IMR-90 (cell line): ENCODE measurements around the gene PRKCH. TPM values are rescaled to one million over a fixed set of nuclear protein-coding genes. Genes with fewer than 3 reads are reported as not detected.

ENCODE experiments used
- ATAC-seq: fragments of 200-7000 bp; cut with Tn5 transposase; 2 replicates; pipeline ENCODE4 v1.9.1; 2020; ENCODE audit warnings: low read depth, mild to moderate bottlenecking, moderate library complexity
- BruUV-seq: library from RNA; stranded (reverse); fragments of 400-500 nt; replicated peaks from 2 replicates; lab custom pipeline; 2021; lab: Mats Ljungman, UMichigan
- CTCF ChIA-PET: fragments of 300-600 bp; formaldehyde crosslinking; extraction: SDS; loops from one replicate; lab custom pipeline; 2021; ENCODE audit warnings: antibody characterized with exemption; lab: Yijun Ruan, JAX
- POLR2A ChIA-PET: fragments of 300-600 bp; sonication (Branson Sonifier 250); formaldehyde crosslinking; loops from one replicate; lab custom pipeline; 2022; ENCODE audit warnings: antibody characterized with exemption; ENCODE audit not compliant: unreplicated experiment; lab: Charles Lee
- DNase-seq: peaks from one replicate; pipeline ENCODE4 v3.0.0; 2013
- H2AFZ ChIP-seq: replicated peaks from 2 replicates; pipeline ENCODE3; 2013; ENCODE audit warnings: low read length, mild to moderate bottlenecking; ENCODE audit not compliant: poor library complexity
- H2AK5ac ChIP-seq: 2 replicates; pipeline ENCODE4 v1.6.1; 2013; ENCODE audit warnings: low read depth, low read length, inconsistent platforms
- H2AK9ac ChIP-seq: replicated peaks from 2 replicates; pipeline ENCODE3; 2013; ENCODE audit warnings: mild to moderate bottlenecking, low read depth, low read length, moderate library complexity; ENCODE audit not compliant: poor library complexity
- H2BK120ac ChIP-seq: 2 replicates; pipeline ENCODE4 v1.6.1; 2013; ENCODE audit warnings: low read depth, low read length, inconsistent platforms
- H2BK15ac ChIP-seq: 3 replicates; pipeline ENCODE4 v1.6.1; 2013; ENCODE audit warnings: low read depth, low read length, inconsistent platforms
- H2BK20ac ChIP-seq: 2 replicates; pipeline ENCODE4 v1.6.1; 2013; ENCODE audit warnings: low read depth, mild to moderate bottlenecking, inconsistent platforms, low read length, moderate library complexity
- H2BK5ac ChIP-seq: 2 replicates; pipeline ENCODE4 v1.6.1; 2013; ENCODE audit warnings: mild to moderate bottlenecking, low read depth, low read length, inconsistent platforms; ENCODE audit not compliant: poor library complexity, severe bottlenecking
- H3K14ac ChIP-seq: replicated peaks from 2 replicates; pipeline ENCODE4 v1.6.1; 2013; ENCODE audit warnings: low read depth, low read length, inconsistent platforms
- H3K18ac ChIP-seq: 2 replicates; pipeline ENCODE4 v1.6.1; 2013; ENCODE audit warnings: low read depth, low read length, control low read depth
- H3K23ac ChIP-seq: 2 replicates; pipeline ENCODE4 v1.6.1; 2013; ENCODE audit warnings: low read depth, low read length, inconsistent platforms
- H3K27ac ChIP-seq: 2 replicates; pipeline ENCODE4 v1.5.1; 2013; ENCODE audit warnings: mild to moderate bottlenecking, control low read depth, low read length; ENCODE audit not compliant: insufficient read depth
- H3K27me3 ChIP-seq: 2 replicates; pipeline ENCODE4 v1.6.1; 2013; ENCODE audit warnings: low read length; ENCODE audit not compliant: control insufficient read depth, insufficient read depth
- H3K36me3 ChIP-seq: 2 replicates; pipeline ENCODE4 v1.6.1; 2013; ENCODE audit warnings: low read length, mixed read lengths; ENCODE audit not compliant: control insufficient read depth, insufficient read depth
- H3K4ac ChIP-seq: 2 replicates; pipeline ENCODE4 v1.6.1; 2013; ENCODE audit warnings: low read depth, low read length, inconsistent platforms
- H3K4me1 ChIP-seq: 2 replicates; pipeline ENCODE4 v1.6.1; 2013; ENCODE audit warnings: low read length, mixed read lengths; ENCODE audit not compliant: control insufficient read depth, insufficient read depth
- H3K4me2 ChIP-seq: 2 replicates; pipeline ENCODE4 v1.6.1; 2013; ENCODE audit warnings: low read depth, mild to moderate bottlenecking, control low read depth, low read length, moderate library complexity
- H3K4me3 ChIP-seq: 2 replicates; pipeline ENCODE4 v1.5.1; 2013; ENCODE audit warnings: low read depth, mild to moderate bottlenecking, control low read depth, low read length, moderate library complexity; ENCODE audit not compliant: insufficient read depth
- H3K56ac ChIP-seq: 2 replicates; pipeline ENCODE4 v1.6.1; 2013; ENCODE audit warnings: low read length, inconsistent platforms; ENCODE audit not compliant: insufficient read depth; ENCODE audit errors: extremely low read depth
- H3K79me1 ChIP-seq, 2 experiments: 2 replicates each; pipeline ENCODE4 v1.6.1; 2013; ENCODE audit warnings: low read length in 2 of 2, inconsistent platforms in 1 of 2, low read depth in 1 of 2
- H3K9ac ChIP-seq: 2 replicates; pipeline ENCODE4 v1.6.1; 2013; ENCODE audit warnings: low read depth, low read length, control low read depth
- H3K9me1 ChIP-seq: 2 replicates; pipeline ENCODE4 v1.6.1; 2013; ENCODE audit warnings: low read length, inconsistent platforms; ENCODE audit not compliant: insufficient read depth
- H3K9me3 ChIP-seq: 2 replicates; pipeline ENCODE4 v1.6.1; 2013; ENCODE audit warnings: low read length; ENCODE audit not compliant: control insufficient read depth, insufficient read depth
- H4K20me1 ChIP-seq: 2 replicates; pipeline ENCODE4 v1.6.1; 2013; ENCODE audit warnings: low read length, inconsistent platforms; ENCODE audit not compliant: insufficient read depth
- H4K5ac ChIP-seq: 2 replicates; pipeline ENCODE4 v1.6.1; 2013; ENCODE audit warnings: mild to moderate bottlenecking, low read depth, low read length, control low read depth
- H4K8ac ChIP-seq, 2 experiments: 2 replicates each; pipeline ENCODE4 v1.6.1; 2013; ENCODE audit warnings: low read depth in 2 of 2, low read length in 2 of 2, control low read depth in 1 of 2, inconsistent platforms in 1 of 2
- H4K91ac ChIP-seq: 2 replicates; pipeline ENCODE4 v1.6.1; 2013; ENCODE audit warnings: low read depth, low read length, inconsistent platforms; ENCODE audit not compliant: insufficient read depth
- BHLHE40 ChIP-seq: fragments of 150-350 bp; IDR thresholded peaks from 2 replicates; pipeline ENCODE4 v1.6.1; 2016; ENCODE audit warnings: mild to moderate bottlenecking, low read depth, low read length
- CTCF ChIP-seq: conservative IDR thresholded peaks from 2 replicates; pipeline ENCODE4 v1.5.1; 2012; ENCODE audit warnings: mild to moderate bottlenecking, low read depth, low read length, improper control_type of control experiment
- MAFK ChIP-seq: IDR thresholded peaks from 2 replicates; pipeline ENCODE4 v1.6.1; 2012; ENCODE audit warnings: low read depth, low read length, improper control_type of control experiment
- MAZ ChIP-seq: IDR thresholded peaks from 2 replicates; pipeline ENCODE4 v1.6.1; 2012; ENCODE audit warnings: low read depth, mild to moderate bottlenecking, low read length, improper control_type of control experiment, moderate library complexity, borderline replicate concordance
- MXI1 ChIP-seq: IDR thresholded peaks from 2 replicates; pipeline ENCODE4 v1.6.1; 2012; ENCODE audit warnings: low read depth, mild to moderate bottlenecking, low read length, moderate library complexity, borderline replicate concordance
- POLR2A ChIP-seq: IDR thresholded peaks from 2 replicates; pipeline ENCODE4 v1.6.1; 2012; ENCODE audit warnings: mild to moderate bottlenecking, low read depth, low read length
- RAD21 ChIP-seq: IDR thresholded peaks from 2 replicates; pipeline ENCODE4 v1.6.1; 2012; ENCODE audit warnings: low read length, improper control_type of control experiment
- RFX5 ChIP-seq: IDR thresholded peaks from 2 replicates; pipeline ENCODE4 v1.8.0; 2012; ENCODE audit warnings: low read depth, mild to moderate bottlenecking, low read length, moderate library complexity
- SMC3 ChIP-seq: fragments of 150-350 bp; IDR thresholded peaks from 2 replicates; pipeline ENCODE4 v1.6.1; 2016; ENCODE audit warnings: low read depth, mild to moderate bottlenecking, antibody characterized with exemption, low read length, moderate library complexity
- USF2 ChIP-seq: fragments of 150-350 bp; IDR thresholded peaks from 2 replicates; pipeline ENCODE4 v1.6.1; 2017; ENCODE audit warnings: mild to moderate bottlenecking, antibody characterized with exemption, low read length, low read depth
- WGBS, 2 experiments: methylation state at CpG; one replicate each; pipeline versions ENCODE4 v1.1.5 to v1.1.7; 2013; ENCODE audit warnings: missing lambda C conversion rate in 2 of 2; ENCODE audit not compliant: insufficient read length in 1 of 2; ENCODE audit errors: extremely low coverage in 2 of 2; 5-methylcytosine and 5-hydroxymethylcytosine counted together
- dilution Hi-C: fragments of 300-500 bp; cut with HindIII; formaldehyde crosslinking; loops from one replicate; pipeline ENCODE4 v1.14.3; 2018; ENCODE audit warnings: low sequenced_read_pairs; ENCODE audit not compliant: unreplicated experiment
- in situ Hi-C: fragments of 300-500 bp; cut with MboI; formaldehyde crosslinking; loops from 3 replicates; pipeline ENCODE4 v1.14.3; 2019; ENCODE audit warnings: low sequenced_read_pairs, inconsistent platforms, mixed read lengths
- intact Hi-C: fragments of 100-400 bp; cut with micrococcal nuclease; formaldehyde crosslinking; loops from 2 replicates; pipeline ENCODE4 v1.10.0; 2022
- polyA plus RNA-seq, 3 experiments: library from polyadenylated mRNA; depleted of rRNA; stranded (reverse); fragments of >200 nt; gene quantifications; 2 replicates each; pipeline ENCODE4 v1.2.3, GENCODE V29; 2012; ENCODE audit warnings: low replicate concordance in 1 of 3
- total RNA-seq: library from RNA; depleted of rRNA; stranded (reverse); fragments of >200 nt; gene quantifications from 2 replicates; pipeline ENCODE4 v1.2.3, GENCODE V29; 2012

Gene PRKCH
- total and polyA plus RNA-seq, 2 of the 4 experiments (the other 2 are of a cell fraction), result 1.6 to 2.3 TPM

GRCh38 chr14:61523751-61524150, 202.4 kb downstream of the PRKCH start:
- CTCF ChIA-PET, result interaction anchor here (1.0 to 1.3 kb wide), 2 partner anchors 8 to 48 kb away, joined by 3 to 6 read pairs; no protein-coding TSS in a partner anchor

More at GRCh38 chr14:61523751-61524150, 202.4 kb downstream of the PRKCH start:
- Histone ChIP-seq H3K4me2 (no peak overlapping the region), H3K79me1 (peaks cover 0 to 3% of the 10 kb centered on the region in 2 experiments; a peak in 1 of 4 replicates), H2AFZ (no peak overlapping the region), H3K9me1 (peaks cover 19% of the 10 kb centered on the region), H4K20me1 (no peaks in the 10 kb centered on the region), H4K8ac (0 out of 4 replicates have a peak overlapping the region, but pooled peaks have one; percentile 44 to 60), H2AK9ac (no peak overlapping the region), H3K4me1 (peaks cover 31% of the 10 kb centered on the region), H2AK5ac (peak overlapping the region; percentile 67; the same call in 1 of the 2 replicates), H3K27me3 (no peaks in the 10 kb centered on the region), H3K23ac (no peak overlapping the region), H3K4ac (no peak overlapping the region), H2BK5ac (no peak overlapping the region), H3K56ac (no peak overlapping the region), H3K18ac (peak overlapping the region; percentile 74; the same call in 1 of the 2 replicates), H2BK15ac (no peak overlapping the region), H2BK120ac (no peak overlapping the region), H4K91ac (no peak overlapping the region), H3K9me3 (no peaks in the 10 kb centered on the region), H3K36me3 (no peaks in the 10 kb centered on the region), H3K4me3 (no peak overlapping the region), H2BK20ac (0 out of 2 replicates have a peak overlapping the region, but pooled peaks have one; percentile 53), H4K5ac (no peak overlapping the region), H3K14ac (no peak overlapping the region; the same call in 1 of the 2 replicates), H3K9ac (no peak overlapping the region), H3K27ac (no peak overlapping the region)
- intact Hi-C loops (no loop called here), dilution Hi-C loops (no loop called here), in situ Hi-C loops (no loop called here)
- WGBS, 2 experiments, result no CpG with 5 or more reads among the region's 5 CpGs
- BruUV-seq, result no TSS peak
- DNase-seq (no peak), ATAC-seq (no peak)
- POLR2A ChIA-PET, result no interaction called here
- no peak for TF ChIP-seq RAD21
- TF ChIP-seq USF2, result no peak
- no peak for TF ChIP-seq MAZ
- no peak for TF ChIP-seq BHLHE40
- no peak for TF ChIP-seq RFX5
- TF ChIP-seq MAFK, result no peak
- TF ChIP-seq SMC3, result no peak
- no peak for TF ChIP-seq CTCF
- no peak for TF ChIP-seq MXI1
- no peak for TF ChIP-seq POLR2A
